Activated CD8-positive, alpha-beta memory T cell treated with anti-CD3 and anti-CD28 coated beads, Interleukin-2, amount 50 U/mL, for 24 hours (primary cell): ENCODE measurements around the gene SMAD6.

Source experiments
- DNase-seq: peaks from one replicate; pipeline ENCODE4 v3.0.0-alpha.2; 2020; ENCODE audit errors: extremely low read depth

Gene SMAD6

DNA sequence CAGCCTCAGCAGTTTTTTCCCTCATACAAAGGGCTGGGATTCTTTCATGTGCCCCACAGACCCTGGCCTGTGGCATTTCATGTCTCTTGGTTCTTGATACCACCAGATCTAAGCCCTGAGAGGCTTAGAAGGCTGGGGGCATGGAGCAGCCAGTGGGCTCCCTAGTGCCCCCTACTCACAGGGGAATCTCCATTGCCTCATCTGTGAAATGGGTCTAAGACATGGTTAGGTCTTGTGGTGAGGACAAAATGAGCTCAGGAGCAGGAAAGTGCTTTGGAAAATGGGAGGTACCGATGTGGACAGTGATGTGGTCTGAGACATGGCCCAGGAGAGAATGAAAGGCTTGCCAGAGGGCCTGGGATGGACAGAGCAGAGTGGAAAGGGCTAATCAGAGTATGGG is 94.3 kb downstream of the SMAD6 start:
- DNase-seq = no peak

GRCh38 chr15:66797921-66798320 is 95.9 kb downstream of the SMAD6 start:
- DNase-seq = no peak

DNA sequence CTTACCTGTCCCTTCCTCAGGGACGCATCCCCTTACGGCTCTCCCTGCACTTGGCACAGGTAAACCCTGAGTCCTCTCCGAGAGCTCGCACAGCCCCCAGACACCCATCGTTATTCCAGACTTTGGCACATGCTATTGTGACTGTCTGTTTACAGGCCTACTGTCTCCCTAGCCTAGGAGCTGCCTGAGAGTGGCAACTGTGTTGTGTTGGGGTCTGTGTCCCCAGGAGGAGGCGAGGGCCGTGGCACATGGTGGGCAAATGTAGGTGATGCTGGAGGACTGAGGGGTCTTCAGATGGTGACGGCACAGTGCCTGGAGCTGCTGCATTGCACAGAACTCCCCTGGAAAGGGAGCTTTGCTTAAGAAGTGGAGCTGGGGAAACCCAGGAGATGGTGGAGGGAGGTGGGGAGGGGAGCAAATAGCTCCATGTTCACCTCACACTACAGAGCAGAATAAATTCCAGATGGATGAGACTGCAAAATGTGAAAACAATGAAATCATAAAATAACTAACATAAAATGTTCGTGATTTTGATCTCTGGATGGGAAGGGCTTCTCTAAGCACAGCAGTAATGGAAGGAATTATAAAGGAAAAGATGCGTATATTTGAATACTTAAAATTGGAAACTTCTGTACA is 96.5 kb downstream of the SMAD6 start:
- no peak for DNase-seq

- no peak for DNase-seq
Observed at GRCh38 chr15:66799242-66799641, 97.2 kb downstream of the SMAD6 start.

DNA sequence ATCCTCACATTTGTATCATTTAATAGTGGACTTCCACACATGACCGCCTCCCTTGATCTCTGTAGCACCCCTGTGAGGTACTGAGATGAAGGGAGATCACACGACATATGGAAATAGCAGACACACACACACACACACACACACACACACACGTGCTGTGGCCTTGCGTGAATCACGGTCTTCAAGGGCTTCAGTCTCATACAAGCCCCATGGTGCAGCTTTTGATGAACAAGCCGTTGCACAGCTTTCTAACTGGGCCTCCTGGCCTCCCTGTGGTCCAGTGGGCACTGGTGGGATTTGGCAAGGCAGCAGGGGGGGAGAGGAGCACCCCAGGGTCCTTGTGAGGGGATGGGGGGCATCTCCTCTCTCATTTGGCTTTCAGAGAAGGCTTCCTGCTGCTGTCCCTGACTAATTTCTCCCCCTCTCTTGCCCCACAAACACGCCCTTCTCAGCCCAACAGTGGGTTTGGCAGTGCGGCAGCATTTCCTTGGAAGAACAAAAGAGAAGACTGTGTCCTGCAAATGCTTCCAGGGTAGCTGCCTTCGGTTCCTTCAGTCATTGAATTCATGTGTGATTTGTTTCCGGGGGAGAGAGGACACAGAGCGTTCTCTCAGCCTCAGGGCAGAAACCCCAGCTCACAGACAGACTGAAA is 98.7 kb downstream of the SMAD6 start:
- no peak for DNase-seq

- no peak for DNase-seq
Observed at GRCh38 chr15:66801266-66801665, 99.2 kb downstream of the SMAD6 start.

- DNase-seq = no peak
Observed at GRCh38 chr15:66802025-66803001, 100.3 kb downstream of the SMAD6 start.

GRCh38 chr15:66803182-66803729 is 101.2 kb downstream of the SMAD6 start:
- DNase-seq = no peak

DNA sequence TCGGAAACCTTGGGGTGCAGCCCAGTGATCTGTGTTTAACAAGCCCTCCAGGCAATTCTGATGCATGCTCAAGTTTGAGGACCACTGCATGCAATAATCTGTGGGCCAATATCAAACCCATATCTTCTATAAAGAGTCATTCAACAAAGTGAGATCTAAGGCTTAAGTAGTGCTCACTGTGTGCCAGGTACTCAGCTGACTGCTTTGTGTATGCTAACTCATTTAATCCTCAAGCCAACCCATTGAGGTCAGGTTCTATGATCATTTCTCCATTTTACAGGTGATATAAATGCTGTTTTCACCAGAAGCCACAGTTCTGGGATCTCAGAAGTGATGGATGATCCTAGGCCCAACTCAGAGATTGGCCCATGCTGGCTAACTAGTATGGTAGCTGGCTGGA is 101.7 kb downstream of the SMAD6 start:
- no peak for DNase-seq

GRCh38 chr15:66805202-66805885 is 103.3 kb downstream of the SMAD6 start:
- no peak for DNase-seq

GRCh38 chr15:66808181-66808824 is 106.3 kb downstream of the SMAD6 start:
- DNase-seq = no peak

DNA sequence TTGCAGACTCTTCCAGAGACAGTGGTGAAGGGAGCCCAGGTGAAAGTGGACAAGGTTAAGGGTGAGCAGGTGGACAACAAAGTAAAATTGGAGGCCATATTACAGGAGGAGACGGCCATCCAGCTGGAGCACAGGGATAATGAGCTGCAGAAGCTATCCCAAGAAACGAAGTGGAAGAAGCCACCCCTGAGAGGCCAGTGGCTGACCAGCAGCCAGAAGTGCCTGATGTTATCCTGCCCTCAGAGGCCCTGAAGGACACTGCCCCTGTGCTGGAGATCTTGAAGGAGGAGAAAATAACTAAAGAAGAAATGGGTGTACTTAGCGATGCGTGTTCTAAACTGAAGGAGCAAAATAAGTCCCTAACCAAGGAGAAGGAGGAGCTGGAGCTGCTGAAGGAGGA is 107.6 kb downstream of the SMAD6 start:
- no peak for DNase-seq

GRCh38 chr15:66815318-66815717 is 113.3 kb downstream of the SMAD6 start:
- no peak for DNase-seq

DNA sequence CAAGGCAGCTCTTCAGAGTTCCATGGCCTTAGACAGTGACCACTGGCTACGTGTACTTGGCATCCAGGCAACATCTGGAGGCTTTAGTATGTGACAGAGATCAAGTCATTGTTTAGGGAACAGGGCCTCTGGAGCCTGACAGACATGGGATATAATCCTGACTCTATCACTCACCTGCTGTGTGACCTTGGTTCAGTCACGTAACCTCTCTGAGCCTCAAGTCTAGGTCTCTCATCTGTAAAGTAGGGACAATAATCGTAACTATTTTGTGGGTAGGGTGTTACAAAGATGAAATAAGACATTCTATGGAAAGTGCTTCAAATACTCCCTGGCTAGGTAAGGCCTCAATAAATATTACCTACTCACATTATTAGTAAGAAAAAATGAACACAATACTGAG is 114.2 kb downstream of the SMAD6 start:
- DNase-seq = no peak

GRCh38 chr15:66819084-66819483 is 117.0 kb downstream of the SMAD6 start:
- no peak for DNase-seq

GRCh38 chr15:66820481-66821176 is 118.6 kb downstream of the SMAD6 start:
- DNase-seq = no peak

GRCh38 chr15:66821307-66821706 is 119.3 kb downstream of the SMAD6 start:
- DNase-seq = no peak

- no peak for DNase-seq
Observed at GRCh38 chr15:66822114-66822513, 120.1 kb downstream of the SMAD6 start.

- no peak for DNase-seq
Observed at GRCh38 chr15:66822576-66822975, 120.5 kb downstream of the SMAD6 start.

DNA sequence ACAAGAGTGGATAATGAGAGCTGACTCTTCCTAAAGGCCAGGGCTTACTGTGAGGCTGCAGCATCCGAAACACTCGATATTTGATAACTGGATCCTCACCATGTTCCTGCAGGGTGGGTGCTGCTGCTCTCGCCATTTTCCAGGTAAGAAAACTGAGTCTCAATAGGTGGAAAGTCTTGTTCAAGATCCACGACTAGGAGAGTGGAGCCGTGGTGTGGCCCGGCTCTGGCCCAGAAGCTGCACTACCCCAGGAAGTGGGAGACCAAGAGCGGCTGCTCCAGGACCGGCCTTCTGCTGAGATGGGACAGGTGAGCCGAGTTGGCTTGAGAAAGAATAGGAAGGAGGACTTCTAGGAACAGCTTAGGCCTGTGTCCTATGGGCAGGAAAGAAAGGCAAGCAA is 121.6 kb downstream of the SMAD6 start:
- no peak for DNase-seq

DNA sequence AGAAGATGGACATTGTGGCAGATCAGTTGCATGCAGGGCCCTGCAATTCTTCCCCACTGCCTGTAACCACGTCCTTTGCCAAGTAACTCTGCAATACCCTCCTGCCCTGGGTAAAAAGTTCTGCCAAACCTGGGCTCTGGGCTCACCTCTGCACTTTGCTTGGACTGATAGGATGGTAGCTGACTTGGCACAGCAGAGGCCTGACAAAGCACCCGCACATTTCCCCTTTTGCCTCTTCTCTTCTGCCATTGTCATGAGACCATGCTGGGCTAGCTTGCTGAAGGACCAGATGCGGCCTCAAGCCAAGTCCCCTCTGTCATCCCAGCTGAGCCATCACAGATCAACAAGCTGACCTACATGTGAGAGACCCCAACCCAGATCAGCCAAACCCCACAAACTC is 122.4 kb downstream of the SMAD6 start:
- no peak for DNase-seq
